IMR-90 (cell line): ENCODE data around the gene MARCHF3. TPM values are rescaled to one million over a fixed set of nuclear protein-coding genes. Genes with fewer than 3 reads are reported as not detected.

Experiments
- ATAC-seq: fragments of 200-7000 bp; cut with Tn5 transposase; 2 replicates; pipeline ENCODE4 v1.9.1; 2020; ENCODE audit warnings: low read depth, mild to moderate bottlenecking, moderate library complexity
- BruUV-seq: library from RNA; stranded (reverse); fragments of 400-500 nt; replicated peaks from 2 replicates; lab custom pipeline; 2021; lab: Mats Ljungman, UMichigan
- CTCF ChIA-PET: fragments of 300-600 bp; formaldehyde crosslinking; extraction: SDS; loops from one replicate; lab custom pipeline; 2021; ENCODE audit warnings: antibody characterized with exemption; lab: Yijun Ruan, JAX
- POLR2A ChIA-PET: fragments of 300-600 bp; sonication (Branson Sonifier 250); formaldehyde crosslinking; loops from one replicate; lab custom pipeline; 2022; ENCODE audit warnings: antibody characterized with exemption; ENCODE audit not compliant: unreplicated experiment; lab: Charles Lee
- DNase-seq: peaks from one replicate; pipeline ENCODE4 v3.0.0; 2013
- H2AFZ ChIP-seq: replicated peaks from 2 replicates; pipeline ENCODE3; 2013; ENCODE audit warnings: low read length, mild to moderate bottlenecking; ENCODE audit not compliant: poor library complexity
- H2AK5ac ChIP-seq: 2 replicates; pipeline ENCODE4 v1.6.1; 2013; ENCODE audit warnings: low read depth, low read length, inconsistent platforms
- H2AK9ac ChIP-seq: replicated peaks from 2 replicates; pipeline ENCODE3; 2013; ENCODE audit warnings: mild to moderate bottlenecking, low read depth, low read length, moderate library complexity; ENCODE audit not compliant: poor library complexity
- H2BK120ac ChIP-seq: 2 replicates; pipeline ENCODE4 v1.6.1; 2013; ENCODE audit warnings: low read depth, low read length, inconsistent platforms
- H2BK15ac ChIP-seq: 3 replicates; pipeline ENCODE4 v1.6.1; 2013; ENCODE audit warnings: low read depth, low read length, inconsistent platforms
- H2BK20ac ChIP-seq: 2 replicates; pipeline ENCODE4 v1.6.1; 2013; ENCODE audit warnings: low read depth, mild to moderate bottlenecking, inconsistent platforms, low read length, moderate library complexity
- H2BK5ac ChIP-seq: 2 replicates; pipeline ENCODE4 v1.6.1; 2013; ENCODE audit warnings: mild to moderate bottlenecking, low read depth, low read length, inconsistent platforms; ENCODE audit not compliant: poor library complexity, severe bottlenecking
- H3K14ac ChIP-seq: replicated peaks from 2 replicates; pipeline ENCODE4 v1.6.1; 2013; ENCODE audit warnings: low read depth, low read length, inconsistent platforms
- H3K18ac ChIP-seq: 2 replicates; pipeline ENCODE4 v1.6.1; 2013; ENCODE audit warnings: low read depth, low read length, control low read depth
- H3K23ac ChIP-seq: 2 replicates; pipeline ENCODE4 v1.6.1; 2013; ENCODE audit warnings: low read depth, low read length, inconsistent platforms
- H3K27ac ChIP-seq: 2 replicates; pipeline ENCODE4 v1.5.1; 2013; ENCODE audit warnings: mild to moderate bottlenecking, control low read depth, low read length; ENCODE audit not compliant: insufficient read depth
- H3K27me3 ChIP-seq: 2 replicates; pipeline ENCODE4 v1.6.1; 2013; ENCODE audit warnings: low read length; ENCODE audit not compliant: control insufficient read depth, insufficient read depth
- H3K36me3 ChIP-seq: 2 replicates; pipeline ENCODE4 v1.6.1; 2013; ENCODE audit warnings: low read length, mixed read lengths; ENCODE audit not compliant: control insufficient read depth, insufficient read depth
- H3K4ac ChIP-seq: 2 replicates; pipeline ENCODE4 v1.6.1; 2013; ENCODE audit warnings: low read depth, low read length, inconsistent platforms
- H3K4me1 ChIP-seq: 2 replicates; pipeline ENCODE4 v1.6.1; 2013; ENCODE audit warnings: low read length, mixed read lengths; ENCODE audit not compliant: control insufficient read depth, insufficient read depth
- H3K4me2 ChIP-seq: 2 replicates; pipeline ENCODE4 v1.6.1; 2013; ENCODE audit warnings: low read depth, mild to moderate bottlenecking, control low read depth, low read length, moderate library complexity
- H3K4me3 ChIP-seq: 2 replicates; pipeline ENCODE4 v1.5.1; 2013; ENCODE audit warnings: low read depth, mild to moderate bottlenecking, control low read depth, low read length, moderate library complexity; ENCODE audit not compliant: insufficient read depth
- H3K56ac ChIP-seq: 2 replicates; pipeline ENCODE4 v1.6.1; 2013; ENCODE audit warnings: low read length, inconsistent platforms; ENCODE audit not compliant: insufficient read depth; ENCODE audit errors: extremely low read depth
- H3K79me1 ChIP-seq, 2 experiments: 2 replicates each; pipeline ENCODE4 v1.6.1; 2013; ENCODE audit warnings: low read length in 2 of 2, inconsistent platforms in 1 of 2, low read depth in 1 of 2
- H3K9ac ChIP-seq: 2 replicates; pipeline ENCODE4 v1.6.1; 2013; ENCODE audit warnings: low read depth, low read length, control low read depth
- H3K9me1 ChIP-seq: 2 replicates; pipeline ENCODE4 v1.6.1; 2013; ENCODE audit warnings: low read length, inconsistent platforms; ENCODE audit not compliant: insufficient read depth
- H3K9me3 ChIP-seq: 2 replicates; pipeline ENCODE4 v1.6.1; 2013; ENCODE audit warnings: low read length; ENCODE audit not compliant: control insufficient read depth, insufficient read depth
- H4K20me1 ChIP-seq: 2 replicates; pipeline ENCODE4 v1.6.1; 2013; ENCODE audit warnings: low read length, inconsistent platforms; ENCODE audit not compliant: insufficient read depth
- H4K5ac ChIP-seq: 2 replicates; pipeline ENCODE4 v1.6.1; 2013; ENCODE audit warnings: mild to moderate bottlenecking, low read depth, low read length, control low read depth
- H4K8ac ChIP-seq, 2 experiments: 2 replicates each; pipeline ENCODE4 v1.6.1; 2013; ENCODE audit warnings: low read depth in 2 of 2, low read length in 2 of 2, control low read depth in 1 of 2, inconsistent platforms in 1 of 2
- H4K91ac ChIP-seq: 2 replicates; pipeline ENCODE4 v1.6.1; 2013; ENCODE audit warnings: low read depth, low read length, inconsistent platforms; ENCODE audit not compliant: insufficient read depth
- BHLHE40 ChIP-seq: fragments of 150-350 bp; IDR thresholded peaks from 2 replicates; pipeline ENCODE4 v1.6.1; 2016; ENCODE audit warnings: mild to moderate bottlenecking, low read depth, low read length
- CHD1 ChIP-seq: IDR thresholded peaks from 2 replicates; pipeline ENCODE4 v1.6.1; 2012; ENCODE audit warnings: low read depth, low read length, improper control_type of control experiment
- FOS ChIP-seq: fragments of 150-350 bp; IDR thresholded peaks from 2 replicates; pipeline ENCODE4 v1.6.1; 2016; ENCODE audit warnings: low read depth, low read length
- MAZ ChIP-seq: IDR thresholded peaks from 2 replicates; pipeline ENCODE4 v1.6.1; 2012; ENCODE audit warnings: low read depth, mild to moderate bottlenecking, low read length, improper control_type of control experiment, moderate library complexity, borderline replicate concordance
- POLR2A ChIP-seq: IDR thresholded peaks from 2 replicates; pipeline ENCODE4 v1.6.1; 2012; ENCODE audit warnings: mild to moderate bottlenecking, low read depth, low read length
- RAD21 ChIP-seq: IDR thresholded peaks from 2 replicates; pipeline ENCODE4 v1.6.1; 2012; ENCODE audit warnings: low read length, improper control_type of control experiment
- WGBS, 2 experiments: methylation state at CpG; one replicate each; pipeline versions ENCODE4 v1.1.5 to v1.1.7; 2013; ENCODE audit warnings: missing lambda C conversion rate in 2 of 2; ENCODE audit not compliant: insufficient read length in 1 of 2; ENCODE audit errors: extremely low coverage in 2 of 2; 5-methylcytosine and 5-hydroxymethylcytosine counted together
- dilution Hi-C: fragments of 300-500 bp; cut with HindIII; formaldehyde crosslinking; loops from one replicate; pipeline ENCODE4 v1.14.3; 2018; ENCODE audit warnings: low sequenced_read_pairs; ENCODE audit not compliant: unreplicated experiment
- in situ Hi-C: fragments of 300-500 bp; cut with MboI; formaldehyde crosslinking; loops from 3 replicates; pipeline ENCODE4 v1.14.3; 2019; ENCODE audit warnings: low sequenced_read_pairs, inconsistent platforms, mixed read lengths
- intact Hi-C: fragments of 100-400 bp; cut with micrococcal nuclease; formaldehyde crosslinking; loops from 2 replicates; pipeline ENCODE4 v1.10.0; 2022
- polyA plus RNA-seq, 3 experiments: library from polyadenylated mRNA; depleted of rRNA; stranded (reverse); fragments of >200 nt; gene quantifications; 2 replicates each; pipeline ENCODE4 v1.2.3, GENCODE V29; 2012; ENCODE audit warnings: low replicate concordance in 1 of 3
- total RNA-seq: library from RNA; depleted of rRNA; stranded (reverse); fragments of >200 nt; gene quantifications from 2 replicates; pipeline ENCODE4 v1.2.3, GENCODE V29; 2012
- TF ChIP-seq, protein P1 (sequence below): fragments of 150-350 bp; IDR thresholded peaks from 2 replicates; pipeline ENCODE4 v1.6.1; 2017; ENCODE audit warnings: mild to moderate bottlenecking, antibody characterized with exemption, low read length, low read depth
- TF ChIP-seq, protein P2 (sequence below): conservative IDR thresholded peaks from 2 replicates; pipeline ENCODE4 v1.5.1; 2012; ENCODE audit warnings: mild to moderate bottlenecking, low read depth, low read length, improper control_type of control experiment

MARCHF3 gene
- total and polyA plus RNA-seq, 2 of the 4 experiments (the other 2 are of a cell fraction): 11.2 to 18.8 TPM

DNA sequence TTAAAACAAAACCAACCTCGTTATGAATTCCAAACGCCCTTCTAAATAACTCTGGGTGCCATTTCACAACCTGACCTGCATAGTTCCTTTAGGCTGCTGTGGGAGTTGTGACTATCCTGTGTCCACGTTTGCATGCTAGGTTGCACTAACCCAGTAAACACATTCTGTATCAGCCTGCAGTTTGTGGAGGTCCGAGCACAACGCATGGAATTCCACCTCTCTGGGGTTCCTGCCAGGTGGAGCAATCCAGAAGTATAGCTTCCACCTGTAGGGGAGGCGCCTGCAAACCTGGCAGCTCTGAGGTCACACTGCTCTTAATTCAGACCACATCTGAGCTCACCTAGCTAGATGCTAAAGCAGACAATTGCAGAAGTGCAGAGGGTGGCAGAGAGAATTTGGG, 57.2 kb downstream of the MARCHF3 start:
- Histone ChIP-seq H2AFZ (no peak overlapping the region), H3K4ac (no peak overlapping the region), H2AK5ac (no peak overlapping the region), H2AK9ac (no peak overlapping the region), H2BK15ac (no peak overlapping the region), H4K5ac (no peak overlapping the region), H4K91ac (no peak overlapping the region), H4K20me1 (no peaks in the 10 kb centered on the region), H3K4me2 (no peak overlapping the region), H3K27ac (no peak overlapping the region), H3K9me1 (0 out of 2 replicates have a peak, but pooled peaks cover 2% of the 10 kb centered on the region), H2BK120ac (no peak overlapping the region; the same call in 1 of the 2 replicates), H3K9ac (no peak overlapping the region), H4K8ac (no peak overlapping the region), H3K14ac (no peak overlapping the region), H3K27me3 (no peaks in the 10 kb centered on the region), H3K36me3 (no peaks in the 10 kb centered on the region), H3K79me1 (peaks cover 14% of the 10 kb centered on the region in 2 experiments; a peak in 3 of 4 replicates), H2BK20ac (no peak overlapping the region), H3K9me3 (no peaks in the 10 kb centered on the region), H3K56ac (no peak overlapping the region), H2BK5ac (no peak overlapping the region), H3K23ac (no peak overlapping the region), H3K4me1 (peaks cover 9% of the 10 kb centered on the region), H3K18ac (no peak overlapping the region), H3K4me3 (no peak overlapping the region)
- no CpG with 5 or more reads among the region's 6 CpGs for WGBS, 2 experiments
- ChIA-PET POLR2A (no interaction called here), CTCF (no interaction called here)
- BruUV-seq: no TSS peak
- TF ChIP-seq FOS (no peak), RAD21 (no peak), CHD1 (no peak), BHLHE40 (no peak), POLR2A (no peak), MAZ (no peak)
- TF ChIP-seq, protein P1, sequence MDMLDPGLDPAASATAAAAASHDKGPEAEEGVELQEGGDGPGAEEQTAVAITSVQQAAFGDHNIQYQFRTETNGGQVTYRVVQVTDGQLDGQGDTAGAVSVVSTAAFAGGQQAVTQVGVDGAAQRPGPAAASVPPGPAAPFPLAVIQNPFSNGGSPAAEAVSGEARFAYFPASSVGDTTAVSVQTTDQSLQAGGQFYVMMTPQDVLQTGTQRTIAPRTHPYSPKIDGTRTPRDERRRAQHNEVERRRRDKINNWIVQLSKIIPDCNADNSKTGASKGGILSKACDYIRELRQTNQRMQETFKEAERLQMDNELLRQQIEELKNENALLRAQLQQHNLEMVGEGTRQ: no peak
- TF ChIP-seq, protein P2, sequence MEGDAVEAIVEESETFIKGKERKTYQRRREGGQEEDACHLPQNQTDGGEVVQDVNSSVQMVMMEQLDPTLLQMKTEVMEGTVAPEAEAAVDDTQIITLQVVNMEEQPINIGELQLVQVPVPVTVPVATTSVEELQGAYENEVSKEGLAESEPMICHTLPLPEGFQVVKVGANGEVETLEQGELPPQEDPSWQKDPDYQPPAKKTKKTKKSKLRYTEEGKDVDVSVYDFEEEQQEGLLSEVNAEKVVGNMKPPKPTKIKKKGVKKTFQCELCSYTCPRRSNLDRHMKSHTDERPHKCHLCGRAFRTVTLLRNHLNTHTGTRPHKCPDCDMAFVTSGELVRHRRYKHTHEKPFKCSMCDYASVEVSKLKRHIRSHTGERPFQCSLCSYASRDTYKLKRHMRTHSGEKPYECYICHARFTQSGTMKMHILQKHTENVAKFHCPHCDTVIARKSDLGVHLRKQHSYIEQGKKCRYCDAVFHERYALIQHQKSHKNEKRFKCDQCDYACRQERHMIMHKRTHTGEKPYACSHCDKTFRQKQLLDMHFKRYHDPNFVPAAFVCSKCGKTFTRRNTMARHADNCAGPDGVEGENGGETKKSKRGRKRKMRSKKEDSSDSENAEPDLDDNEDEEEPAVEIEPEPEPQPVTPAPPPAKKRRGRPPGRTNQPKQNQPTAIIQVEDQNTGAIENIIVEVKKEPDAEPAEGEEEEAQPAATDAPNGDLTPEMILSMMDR: no peak
- in situ Hi-C loops (no loop called here), dilution Hi-C loops (no loop called here), intact Hi-C loops (no loop called here)
- no peak for ATAC-seq
- no peak for DNase-seq
